Measurements from ENCODE around the gene NFATC4.

NFATC4 gene

GRCh38 chr14:24417832-24418491 is 50.0 kb downstream of the NFATC4 start:
- no peak for DNase-seq (ENCODE audit: low read depth, low spot score)
- H3K4me3 ChIP-seq (ENCODE audit: low read length), result no peak overlapping the region

DNA sequence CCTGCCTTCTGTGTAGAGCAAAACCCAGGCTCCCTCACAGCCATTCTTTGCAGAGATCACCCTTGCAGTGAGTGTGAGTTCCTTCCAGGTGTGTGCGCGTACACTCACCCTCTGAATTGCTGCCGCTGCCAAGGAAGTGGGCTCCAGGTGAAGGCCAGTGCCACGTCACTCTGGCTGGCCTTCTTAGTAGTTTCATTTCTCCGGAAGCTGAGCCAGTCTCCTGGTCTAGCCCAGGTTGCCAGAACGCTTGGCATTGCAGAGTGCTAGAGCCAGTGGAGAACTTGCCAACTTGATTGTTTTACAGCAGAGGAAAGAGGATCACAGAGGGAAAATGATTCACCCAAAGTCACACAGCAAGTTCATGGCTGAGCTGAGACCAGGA is 50.5 kb downstream of the NFATC4 start:
- DNase-seq (ENCODE audit: low read depth, low spot score), result no peak
- no peak overlapping the region for H3K4me3 ChIP-seq (ENCODE audit: low read length)

DNA sequence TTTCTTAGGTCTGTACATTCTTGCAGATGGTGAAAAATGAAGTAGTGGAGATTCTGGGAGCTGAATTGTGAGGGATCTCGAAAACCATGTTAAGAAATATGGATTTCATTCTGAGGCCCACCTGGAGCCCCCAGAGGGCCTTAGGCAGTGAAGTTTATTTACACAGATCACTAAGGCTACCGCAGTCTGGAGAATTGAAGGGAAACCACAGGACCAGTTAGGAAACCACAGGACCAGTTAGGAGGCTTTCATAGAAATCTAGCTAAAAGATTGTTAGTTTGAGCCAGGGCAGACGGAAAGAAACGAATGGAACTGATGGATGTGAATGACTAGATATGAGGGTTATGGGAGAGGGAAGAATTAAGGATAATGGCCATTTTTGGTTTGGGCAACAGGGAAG is 54.3 kb downstream of the NFATC4 start:
- H3K4me3 ChIP-seq (ENCODE audit: low read length), result no peak overlapping the region
- peak; percentile 51 for DNase-seq (ENCODE audit: low read depth, low spot score)

DNA sequence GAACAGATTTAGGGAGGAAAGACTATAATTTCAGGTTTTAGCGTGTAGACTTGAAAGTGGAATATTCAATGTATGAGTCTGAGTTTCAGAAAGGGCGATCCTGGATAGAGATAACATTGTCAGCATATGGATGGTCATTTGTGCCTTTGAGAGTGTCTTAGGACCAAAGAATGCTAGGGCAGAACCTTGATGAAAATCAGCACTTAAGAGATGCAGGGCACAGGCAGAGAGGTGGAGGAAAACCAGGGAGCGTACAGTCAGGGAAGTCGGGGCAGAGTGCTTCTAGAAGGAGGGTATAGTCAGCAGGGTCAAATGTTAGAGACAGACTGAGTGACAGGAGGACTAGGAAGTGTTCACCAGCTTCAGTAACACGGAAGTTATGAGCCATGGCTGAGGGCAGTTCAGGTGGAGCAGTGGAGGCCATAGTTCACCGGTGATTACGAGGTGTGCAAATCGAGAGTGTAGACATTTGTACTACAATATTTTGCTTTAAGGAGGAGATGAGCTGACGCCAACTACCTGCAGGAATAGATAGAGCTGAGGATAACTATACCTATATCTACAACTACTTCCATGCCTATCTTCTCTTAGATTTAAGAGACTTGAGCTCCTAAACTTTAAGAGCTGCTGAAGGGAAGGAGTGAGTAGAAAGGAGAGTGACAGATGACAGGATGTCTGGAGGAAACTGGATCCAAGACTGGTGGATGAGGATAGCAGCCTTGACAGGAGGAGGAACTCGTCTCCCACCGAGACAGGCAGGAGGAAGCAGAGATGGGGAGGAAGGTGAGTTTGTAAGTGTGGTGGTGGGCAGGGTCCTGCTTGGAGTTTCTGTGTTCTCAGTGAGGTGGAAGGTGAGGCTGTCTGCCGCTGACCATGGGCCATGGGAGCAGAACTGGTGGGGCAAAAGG is 55.0 kb downstream of the NFATC4 start:
- no peak for DNase-seq (ENCODE audit: low read depth, low spot score)
- no peak overlapping the region for H3K4me3 ChIP-seq (ENCODE audit: low read length)

- no peak for DNase-seq (ENCODE audit: low read depth, low spot score)
- no peak overlapping the region for H3K4me3 ChIP-seq (ENCODE audit: low read length)
Observed at GRCh38 chr14:24425704-24426103, 57.7 kb downstream of the NFATC4 start.

GRCh38 chr14:24426150-24426911 is 58.3 kb downstream of the NFATC4 start:
- H3K4me3 ChIP-seq (ENCODE audit: low read length), result no peak overlapping the region
- no peak for DNase-seq (ENCODE audit: low read depth, low spot score)

DNA sequence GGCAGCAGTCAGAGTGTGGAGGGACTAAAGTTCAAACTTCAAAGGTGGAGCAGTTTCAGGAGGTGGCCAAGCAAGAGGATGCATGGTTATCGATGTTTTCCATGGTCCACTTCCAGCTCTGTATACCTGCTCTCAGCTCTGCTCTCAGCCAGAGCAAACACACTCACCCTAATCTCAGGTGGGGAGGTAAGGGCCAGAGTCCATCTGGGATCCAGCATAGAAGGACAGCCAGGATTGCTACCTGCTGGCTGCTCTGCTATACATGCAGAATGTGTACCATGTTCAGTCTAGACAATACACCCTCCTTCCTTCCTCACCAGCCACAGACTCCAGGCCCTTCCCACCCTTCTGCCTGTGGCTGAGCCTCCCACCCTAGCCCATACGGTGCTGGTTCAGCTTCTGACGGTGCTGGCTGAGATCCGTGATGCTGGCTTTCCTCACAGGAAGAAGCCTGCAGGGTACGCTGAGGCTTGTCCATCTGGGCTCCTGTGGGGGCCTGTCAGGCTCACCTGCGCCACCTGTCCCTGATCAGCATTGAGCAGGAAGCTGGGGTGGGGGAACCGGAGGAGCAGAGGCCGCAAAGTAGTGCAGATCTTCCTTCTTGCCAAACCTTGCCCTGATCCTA is 59.0 kb downstream of the NFATC4 start:
- H3K4me3 ChIP-seq (ENCODE audit: low read length), result no peak overlapping the region
- peak; percentile 49 for DNase-seq (ENCODE audit: low read depth, low spot score)

DNA sequence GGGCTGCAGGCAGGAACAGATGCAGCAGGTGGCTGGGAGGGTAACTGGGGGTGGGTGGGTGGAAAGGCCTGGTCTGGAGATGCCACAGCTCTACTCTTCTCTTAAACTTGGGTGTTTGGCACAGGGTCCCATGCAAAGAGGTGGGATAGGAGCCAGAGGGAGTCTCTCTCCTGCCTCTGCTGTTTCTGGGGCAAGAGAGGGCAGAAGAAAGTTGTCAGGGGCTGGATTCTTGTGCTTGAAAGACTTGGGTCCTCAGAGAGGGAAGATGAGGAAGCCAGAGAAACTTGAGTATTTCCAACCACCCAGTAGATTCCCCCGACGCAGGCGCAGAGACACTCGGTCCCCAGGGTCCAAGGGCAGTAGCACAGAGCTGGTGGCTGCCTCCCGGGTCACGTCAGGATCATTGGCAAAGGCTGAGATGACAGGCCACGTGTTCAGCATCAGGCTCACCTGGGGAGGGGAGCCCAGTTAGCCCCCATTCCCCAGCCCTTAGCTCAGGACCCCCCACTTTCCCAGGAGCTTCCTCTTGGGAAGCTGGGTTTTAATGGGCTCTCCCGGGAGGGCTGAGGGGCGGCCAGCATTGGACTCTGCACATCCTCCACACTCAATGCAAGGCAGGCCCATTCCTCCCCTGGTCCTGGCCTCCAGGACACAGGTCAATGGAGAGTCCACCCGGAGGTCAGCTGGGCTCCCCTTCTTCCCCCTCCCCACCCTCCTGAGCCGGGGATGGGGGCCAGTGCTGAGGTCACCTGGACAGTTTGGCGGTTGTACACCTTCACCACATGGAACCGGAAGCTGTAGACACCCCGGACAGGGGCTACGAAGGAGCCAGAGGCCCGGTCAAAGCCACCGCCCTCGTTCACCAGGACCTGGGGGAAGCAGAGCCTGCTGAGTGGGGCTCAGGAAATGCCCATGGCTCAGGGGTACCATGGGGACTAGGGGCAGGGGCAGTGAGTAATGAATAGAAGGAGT is 59.8 kb downstream of the NFATC4 start:
- no peak for DNase-seq (ENCODE audit: low read depth, low spot score)
- H3K4me3 ChIP-seq (ENCODE audit: low read length), result no peak overlapping the region

GRCh38 chr14:24428628-24429394 is 60.8 kb downstream of the NFATC4 start:
- peak overlapping the region; percentile 83 for H3K4me3 ChIP-seq (ENCODE audit: low read length)
- DNase-seq (ENCODE audit: low read depth, low spot score), result no peak
